Brain pericyte (primary cell): ENCODE measurements around the gene TRPC4AP.

Experiments
- DNase-seq: peaks from one replicate; pipeline ENCODE4 v3.0.0-alpha.2; 2012; ENCODE audit warnings: low read depth, low spot score

Gene TRPC4AP

GRCh38 chr20:35003211-35004031, 89.2 kb downstream of the TRPC4AP start:
- no peak for DNase-seq

GRCh38 chr20:35002426-35003210, 90.0 kb downstream of the TRPC4AP start:
- DNase-seq: no peak

- no peak for DNase-seq
Observed at GRCh38 chr20:35001596-35002362, 90.8 kb downstream of the TRPC4AP start.

GRCh38 chr20:35000922-35001595, 91.5 kb downstream of the TRPC4AP start:
- no peak for DNase-seq

- no peak for DNase-seq
Observed at GRCh38 chr20:35000311-35000921, 92.2 kb downstream of the TRPC4AP start.

- DNase-seq: no peak
Observed at GRCh38 chr20:34999782-35000181, 92.8 kb downstream of the TRPC4AP start.

- DNase-seq: no peak
Observed at GRCh38 chr20:34999021-34999451, 93.6 kb downstream of the TRPC4AP start.

GRCh38 chr20:34998331-34998950, 94.2 kb downstream of the TRPC4AP start:
- DNase-seq: no peak

- no peak for DNase-seq
Observed at GRCh38 chr20:34997774-34998173, 94.8 kb downstream of the TRPC4AP start.

- DNase-seq: no peak
Observed at GRCh38 chr20:34997131-34997561, 95.5 kb downstream of the TRPC4AP start.

- DNase-seq: no peak
Observed at GRCh38 chr20:34996243-34997028, 96.2 kb downstream of the TRPC4AP start.

GRCh38 chr20:34995696-34996095, 96.9 kb downstream of the TRPC4AP start:
- DNase-seq: no peak

- no peak for DNase-seq
Observed at GRCh38 chr20:34995192-34995591, 97.4 kb downstream of the TRPC4AP start.

- DNase-seq: no peak
Observed at GRCh38 chr20:34994509-34995131, 98.0 kb downstream of the TRPC4AP start.

GRCh38 chr20:34993941-34994508, 98.6 kb downstream of the TRPC4AP start:
- no peak for DNase-seq

GRCh38 chr20:34992751-34993417, 99.7 kb downstream of the TRPC4AP start:
- DNase-seq: no peak

- no peak for DNase-seq
Observed at GRCh38 chr20:34990661-34991214, 101.9 kb downstream of the TRPC4AP start.

- no peak for DNase-seq
Observed at GRCh38 chr20:34990231-34990630, 102.4 kb downstream of the TRPC4AP start.
